ENCODE data around the gene ARHGAP44. TPM values are rescaled to one million over a fixed set of nuclear protein-coding genes. Genes with fewer than 3 reads are reported as not detected.

Gene ARHGAP44
- total RNA-seq, 1 donor from 2014 or later: 12.4 TPM

DNA sequence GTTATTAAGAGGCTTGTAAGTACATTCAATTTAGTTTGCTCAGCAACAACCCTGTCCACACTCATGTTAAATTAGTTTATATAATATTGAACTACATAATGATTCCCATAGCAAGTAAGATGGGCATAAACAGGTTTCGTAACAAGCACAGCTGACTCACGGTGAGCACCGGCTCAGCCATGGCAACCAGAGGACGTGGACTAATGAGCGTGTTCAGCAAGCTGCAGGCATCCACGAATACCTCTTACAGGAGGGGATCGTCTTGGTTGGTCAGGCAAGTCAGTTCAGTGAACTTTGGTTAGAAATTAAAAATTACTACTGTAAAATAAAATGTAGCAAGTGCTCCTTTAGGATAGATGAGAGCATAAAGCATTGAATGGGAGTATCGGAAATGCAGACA lies 170.1 kb downstream of the ARHGAP44 start:
- no peak overlapping the region for H3K27ac Mint-ChIP-seq

DNA sequence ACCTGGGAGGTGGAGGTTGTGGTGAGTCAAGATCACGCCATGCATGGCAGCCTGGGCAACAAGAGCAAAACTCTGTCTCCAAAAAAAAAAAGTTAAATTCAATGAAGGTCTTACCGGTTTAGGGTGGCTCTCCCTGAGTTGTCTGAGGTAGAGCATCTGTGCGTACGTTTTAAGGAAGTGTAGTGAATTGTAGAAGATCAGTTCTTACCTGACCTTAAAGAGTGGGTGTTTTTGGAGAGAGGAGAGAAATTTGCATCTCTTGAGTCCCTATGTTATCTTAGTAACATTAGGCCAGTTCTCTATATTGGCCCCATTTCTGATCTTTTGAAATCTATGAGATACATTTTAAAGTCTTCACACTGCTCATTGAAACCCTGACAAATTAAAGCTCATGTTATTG lies 172.4 kb downstream of the ARHGAP44 start:
- DNase-seq (ENCODE audit: low spot score, unreplicated experiment): no peak
- H3K4me1 Mint-ChIP-seq (ENCODE audit: low read depth): no peaks in the 10 kb centered on the region
- peaks cover 30% of the 10 kb centered on the region for H3K36me3 Mint-ChIP-seq (ENCODE audit: insufficient read depth)
- TF ChIP-seq, protein P1, sequence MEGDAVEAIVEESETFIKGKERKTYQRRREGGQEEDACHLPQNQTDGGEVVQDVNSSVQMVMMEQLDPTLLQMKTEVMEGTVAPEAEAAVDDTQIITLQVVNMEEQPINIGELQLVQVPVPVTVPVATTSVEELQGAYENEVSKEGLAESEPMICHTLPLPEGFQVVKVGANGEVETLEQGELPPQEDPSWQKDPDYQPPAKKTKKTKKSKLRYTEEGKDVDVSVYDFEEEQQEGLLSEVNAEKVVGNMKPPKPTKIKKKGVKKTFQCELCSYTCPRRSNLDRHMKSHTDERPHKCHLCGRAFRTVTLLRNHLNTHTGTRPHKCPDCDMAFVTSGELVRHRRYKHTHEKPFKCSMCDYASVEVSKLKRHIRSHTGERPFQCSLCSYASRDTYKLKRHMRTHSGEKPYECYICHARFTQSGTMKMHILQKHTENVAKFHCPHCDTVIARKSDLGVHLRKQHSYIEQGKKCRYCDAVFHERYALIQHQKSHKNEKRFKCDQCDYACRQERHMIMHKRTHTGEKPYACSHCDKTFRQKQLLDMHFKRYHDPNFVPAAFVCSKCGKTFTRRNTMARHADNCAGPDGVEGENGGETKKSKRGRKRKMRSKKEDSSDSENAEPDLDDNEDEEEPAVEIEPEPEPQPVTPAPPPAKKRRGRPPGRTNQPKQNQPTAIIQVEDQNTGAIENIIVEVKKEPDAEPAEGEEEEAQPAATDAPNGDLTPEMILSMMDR (IDR thresholded peaks at IDR 0.05; ENCODE audit: unreplicated experiment): no peak
- H3K27me3 Mint-ChIP-seq: no peaks in the 10 kb centered on the region
- no peak overlapping the region for H3K27ac Mint-ChIP-seq
- no peak overlapping the region for H3K4me3 Mint-ChIP-seq (ENCODE audit: low read depth)
- peaks cover 4% of the 10 kb centered on the region for H3K9me3 Mint-ChIP-seq (ENCODE audit: low read depth)

More for the DNA sequence above, 170.1 kb downstream of the ARHGAP44 start:
- DNase-seq (ENCODE audit: low spot score, unreplicated experiment): no peak
- Mint-ChIP-seq H3K4me1 (ENCODE audit: low read depth) (no peaks in the 10 kb centered on the region), H3K9me3 (ENCODE audit: low read depth) (peaks cover 12% of the 10 kb centered on the region), H3K27me3 (no peaks in the 10 kb centered on the region), H3K4me3 (ENCODE audit: low read depth) (no peak overlapping the region), H3K36me3 (ENCODE audit: insufficient read depth) (peaks cover 38% of the 10 kb centered on the region)
- TF ChIP-seq, protein P1 (IDR thresholded peaks at IDR 0.05; ENCODE audit: unreplicated experiment): no peak

DNA sequence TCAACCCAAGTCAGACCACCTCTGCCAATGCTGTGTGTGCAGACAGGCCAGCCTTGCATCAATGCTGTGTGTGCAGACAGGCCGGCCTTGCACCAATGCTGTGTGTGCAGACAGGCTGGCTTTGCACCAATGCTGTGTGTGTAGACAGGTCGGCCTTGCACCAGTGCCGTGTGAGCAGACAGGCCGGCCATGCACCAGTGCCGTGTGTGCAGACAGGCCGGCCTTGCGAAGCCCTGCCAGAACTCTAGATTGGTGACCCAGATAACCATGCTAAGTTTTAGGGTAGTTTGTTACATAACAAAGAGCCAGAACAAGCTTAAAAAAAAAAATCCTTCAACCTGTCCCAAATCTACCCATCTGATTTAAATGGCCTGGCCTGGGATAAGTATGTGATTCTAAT lies 174.2 kb downstream of the ARHGAP44 start:
- TF ChIP-seq, protein P1 (IDR thresholded peaks at IDR 0.05; ENCODE audit: unreplicated experiment): no peak
- no peak for DNase-seq (ENCODE audit: low spot score, unreplicated experiment)
- peaks cover 15% of the 10 kb centered on the region for H3K36me3 Mint-ChIP-seq (ENCODE audit: insufficient read depth)
- no peaks in the 10 kb centered on the region for H3K9me3 Mint-ChIP-seq (ENCODE audit: low read depth)
- no peaks in the 10 kb centered on the region for H3K4me1 Mint-ChIP-seq (ENCODE audit: low read depth)
- H3K27ac Mint-ChIP-seq: no peak overlapping the region
- no peak overlapping the region for H3K4me3 Mint-ChIP-seq (ENCODE audit: low read depth)
- H3K27me3 Mint-ChIP-seq: no peaks in the 10 kb centered on the region

DNA sequence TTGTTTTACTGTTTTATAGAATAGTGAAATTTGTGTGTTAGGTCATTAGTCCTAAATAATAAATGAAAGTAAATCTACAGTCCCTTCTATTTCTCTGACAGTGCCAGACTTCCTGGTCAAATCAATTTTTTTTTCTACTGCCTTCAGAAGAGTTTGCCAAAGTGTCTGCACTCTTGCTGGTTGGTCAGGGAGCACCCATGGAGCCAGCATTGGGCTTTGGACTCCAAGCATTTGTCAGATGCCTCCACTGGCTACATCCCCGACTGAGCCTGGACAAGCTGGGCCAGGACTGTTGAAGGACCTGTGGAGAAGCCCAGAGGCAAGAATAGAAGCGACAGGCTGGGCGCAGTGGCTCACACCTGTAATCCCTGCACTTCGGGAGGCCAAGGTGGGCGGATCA lies 174.9 kb downstream of the ARHGAP44 start:
- peaks cover 12% of the 10 kb centered on the region for H3K36me3 Mint-ChIP-seq (ENCODE audit: insufficient read depth)
- DNase-seq (ENCODE audit: low spot score, unreplicated experiment): no peak
- TF ChIP-seq, protein P1 (IDR thresholded peaks at IDR 0.05; ENCODE audit: unreplicated experiment): no peak
- no peak overlapping the region for H3K4me3 Mint-ChIP-seq (ENCODE audit: low read depth)
- no peak overlapping the region for H3K27ac Mint-ChIP-seq
- H3K4me1 Mint-ChIP-seq (ENCODE audit: low read depth): no peaks in the 10 kb centered on the region
- H3K27me3 Mint-ChIP-seq: no peaks in the 10 kb centered on the region
- no peaks in the 10 kb centered on the region for H3K9me3 Mint-ChIP-seq (ENCODE audit: low read depth)

DNA sequence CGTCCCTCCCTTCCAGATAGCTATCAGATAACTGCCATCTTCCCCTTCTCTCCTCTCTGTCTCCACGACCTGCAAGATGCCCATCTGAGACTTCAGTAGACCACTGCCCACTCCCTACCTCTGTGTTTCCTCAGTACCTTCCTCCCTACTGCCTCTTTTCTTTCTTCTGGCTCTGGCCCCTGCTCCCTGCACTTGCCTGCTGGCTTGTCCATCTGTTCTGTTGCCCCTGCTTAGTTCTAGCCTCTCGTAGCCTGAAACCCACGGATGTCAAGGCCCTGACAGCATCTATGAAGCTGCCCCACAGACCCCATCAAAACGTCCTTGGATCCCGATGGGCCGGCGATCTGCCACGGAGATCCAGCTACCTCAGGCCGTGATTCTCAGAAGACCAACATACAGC lies 175.5 kb downstream of the ARHGAP44 start:
- DNase-seq (ENCODE audit: low spot score, unreplicated experiment): no peak
- H3K36me3 Mint-ChIP-seq (ENCODE audit: insufficient read depth): peaks cover 9% of the 10 kb centered on the region
- TF ChIP-seq, protein P1 (IDR thresholded peaks at IDR 0.05; ENCODE audit: unreplicated experiment): no peak
- H3K4me3 Mint-ChIP-seq (ENCODE audit: low read depth): no peak overlapping the region
- no peaks in the 10 kb centered on the region for H3K4me1 Mint-ChIP-seq (ENCODE audit: low read depth)
- no peak overlapping the region for H3K27ac Mint-ChIP-seq
- H3K27me3 Mint-ChIP-seq: no peaks in the 10 kb centered on the region
- no peaks in the 10 kb centered on the region for H3K9me3 Mint-ChIP-seq (ENCODE audit: low read depth)
